ENCODE data around the gene PM20D1. TPM values are rescaled to one million over a fixed set of nuclear protein-coding genes. Genes with fewer than 3 reads are reported as not detected.
"Not testable (repeated sequence)": the region's sequence is repeated elsewhere in the genome, so short reads cannot be mapped to it uniquely, and the experiment has no call there.

PM20D1 gene
- total RNA-seq, 1 experiment from 2014 or later = 0.26 TPM

GRCh38 chr1:205827623-205828022 is 22.3 kb downstream of the PM20D1 start:
- H3K4me1 Mint-ChIP-seq (ENCODE audit: low read depth, unreplicated experiment) = no peaks in the 10 kb centered on the region
- no peaks in the 10 kb centered on the region for H3K9me3 Mint-ChIP-seq (ENCODE audit: low read depth, unreplicated experiment)
- BruUV-seq (replicated peaks) = no TSS peak
- no peaks in the 10 kb centered on the region for H3K36me3 Mint-ChIP-seq (ENCODE audit: insufficient read depth, unreplicated experiment)
- TF ChIP-seq CTCF (IDR thresholded peaks at IDR 0.05; ENCODE audit: unreplicated experiment) = no peak
- peaks cover 86% of the 10 kb centered on the region for H3K27me3 Mint-ChIP-seq (ENCODE audit: unreplicated experiment)
- CTCF ChIA-PET = interaction anchor here (0.9 kb wide), 1 partner anchor 80 kb away, joined by 3 read pairs; no protein-coding TSS in a partner anchor
- no peak overlapping the region for H3K27ac Mint-ChIP-seq (ENCODE audit: unreplicated experiment)
- no peak overlapping the region for H3K4me3 Mint-ChIP-seq (ENCODE audit: low read depth, unreplicated experiment)
- intact Hi-C loops (cut with micrococcal nuclease; ENCODE audit: unreplicated experiment) = no loop called here
- no peak for DNase-seq

GRCh38 chr1:205826995-205827394 is 22.9 kb downstream of the PM20D1 start:
- Mint-ChIP-seq H3K4me3 (ENCODE audit: low read depth, unreplicated experiment) (no peak overlapping the region), H3K4me1 (ENCODE audit: low read depth, unreplicated experiment) (no peaks in the 10 kb centered on the region), H3K27me3 (ENCODE audit: unreplicated experiment) (peaks cover 86% of the 10 kb centered on the region), H3K36me3 (ENCODE audit: insufficient read depth, unreplicated experiment) (no peaks in the 10 kb centered on the region), H3K27ac (ENCODE audit: unreplicated experiment) (no peak overlapping the region), H3K9me3 (ENCODE audit: low read depth, unreplicated experiment) (no peaks in the 10 kb centered on the region)
- no peak for DNase-seq
- CTCF ChIA-PET = interaction anchor here (0.9 kb wide), 1 partner anchor 81 kb away, joined by 3 read pairs; no protein-coding TSS in a partner anchor
- no peak for TF ChIP-seq CTCF (IDR thresholded peaks at IDR 0.05; ENCODE audit: unreplicated experiment)
- intact Hi-C loops (cut with micrococcal nuclease; ENCODE audit: unreplicated experiment) = no loop called here
- BruUV-seq (replicated peaks) = no TSS peak

- no peaks in the 10 kb centered on the region for H3K9me3 Mint-ChIP-seq (ENCODE audit: low read depth, unreplicated experiment)
- intact Hi-C loops (cut with micrococcal nuclease; ENCODE audit: unreplicated experiment) = no loop called here
- DNase-seq = no peak
- peaks cover 78% of the 10 kb centered on the region for H3K27me3 Mint-ChIP-seq (ENCODE audit: unreplicated experiment)
- no peak overlapping the region for H3K27ac Mint-ChIP-seq (ENCODE audit: unreplicated experiment)
- no peak overlapping the region for H3K4me3 Mint-ChIP-seq (ENCODE audit: low read depth, unreplicated experiment)
- CTCF ChIA-PET = no interaction called here
- no TSS peak for BruUV-seq (replicated peaks)
- TF ChIP-seq CTCF (IDR thresholded peaks at IDR 0.05; ENCODE audit: unreplicated experiment) = no peak
- H3K36me3 Mint-ChIP-seq (ENCODE audit: insufficient read depth, unreplicated experiment) = no peaks in the 10 kb centered on the region
- no peaks in the 10 kb centered on the region for H3K4me1 Mint-ChIP-seq (ENCODE audit: low read depth, unreplicated experiment)
Measured at GRCh38 chr1:205826016-205826806, 23.7 kb downstream of the PM20D1 start.

- intact Hi-C loops (cut with micrococcal nuclease; ENCODE audit: unreplicated experiment) = no loop called here
- Mint-ChIP-seq H3K27ac (ENCODE audit: unreplicated experiment) (no peak overlapping the region), H3K4me3 (ENCODE audit: low read depth, unreplicated experiment) (no peak overlapping the region), H3K27me3 (ENCODE audit: unreplicated experiment) (peaks cover 58% of the 10 kb centered on the region), H3K36me3 (ENCODE audit: insufficient read depth, unreplicated experiment) (no peaks in the 10 kb centered on the region), H3K4me1 (ENCODE audit: low read depth, unreplicated experiment) (no peaks in the 10 kb centered on the region), H3K9me3 (ENCODE audit: low read depth, unreplicated experiment) (no peaks in the 10 kb centered on the region)
- no TSS peak for BruUV-seq (replicated peaks)
- no peak for TF ChIP-seq CTCF (IDR thresholded peaks at IDR 0.05; ENCODE audit: unreplicated experiment)
- CTCF ChIA-PET = interaction anchor here (1.1 kb wide), 2 partner anchors 18 to 32 kb away, joined by 3 to 5 read pairs; no protein-coding TSS in a partner anchor
- no peak for DNase-seq
Measured at GRCh38 chr1:205824180-205824579, 25.8 kb downstream of the PM20D1 start.

- H3K4me3 Mint-ChIP-seq (ENCODE audit: low read depth, unreplicated experiment); intact Hi-C loops (cut with micrococcal nuclease; ENCODE audit: unreplicated experiment); H3K36me3 Mint-ChIP-seq (ENCODE audit: insufficient read depth, unreplicated experiment); CTCF ChIA-PET; BruUV-seq (replicated peaks); H3K4me1 Mint-ChIP-seq (ENCODE audit: low read depth, unreplicated experiment); DNase-seq; H3K27ac Mint-ChIP-seq (ENCODE audit: unreplicated experiment); H3K9me3 Mint-ChIP-seq (ENCODE audit: low read depth, unreplicated experiment): not testable (repeated sequence)
- peaks cover 49% of the 10 kb centered on the region for H3K27me3 Mint-ChIP-seq (ENCODE audit: unreplicated experiment)
Measured at GRCh38 chr1:205823260-205823659, 26.7 kb downstream of the PM20D1 start.

Measured in Calu3 (cell line).